Smooth muscle cell (in vitro differentiated cells): ENCODE results near the gene PRR7. TPM values are rescaled to one million over a fixed set of nuclear protein-coding genes. Genes with fewer than 3 reads are reported as not detected.

Experiments
- DNase-seq: peaks from one replicate; lab custom pipeline; 2025; ENCODE audit not compliant: unreplicated experiment; lab: John Stamatoyannopoulos, UW
- H2AFZ ChIP-seq: fragments of 200-600 bp; sonication (generic); 2 replicates; pipeline ENCODE4 v1.6.0; 2016; ENCODE audit warnings: antibody characterized with exemption, low read depth, mild to moderate bottlenecking
- H3F3A ChIP-seq: fragments of 200-600 bp; sonication (generic); 2 replicates; pipeline ENCODE4 v1.6.0; 2017; ENCODE audit warnings: antibody characterized with exemption, low read depth
- H3K27ac ChIP-seq: fragments of 200-600 bp; sonication (generic); 2 replicates; pipeline ENCODE4 v1.5.1; 2016; ENCODE audit warnings: low read depth, mild to moderate bottlenecking
- H3K27me3 ChIP-seq: fragments of 200-600 bp; sonication (generic); 2 replicates; pipeline ENCODE4 v1.6.1; 2016; ENCODE audit warnings: low read depth, mild to moderate bottlenecking
- H3K36me3 ChIP-seq: fragments of 200-600 bp; sonication (generic); 2 replicates; pipeline ENCODE4 v1.5.1; 2016; ENCODE audit warnings: low read depth
- H3K4me1 ChIP-seq: fragments of 200-600 bp; sonication (generic); 2 replicates; pipeline ENCODE4 v1.5.1; 2016; ENCODE audit warnings: low read depth
- H3K4me2 ChIP-seq: fragments of 200-600 bp; sonication (generic); 2 replicates; pipeline ENCODE4 v1.6.0; 2016; ENCODE audit warnings: mild to moderate bottlenecking
- H3K4me3 ChIP-seq: fragments of 200-600 bp; sonication (generic); 2 replicates; pipeline ENCODE4 v1.5.1; 2016; ENCODE audit warnings: mild to moderate bottlenecking
- H3K79me2 ChIP-seq: fragments of 200-600 bp; sonication (generic); 2 replicates; pipeline ENCODE4 v1.6.0; 2016; ENCODE audit warnings: low read depth, mild to moderate bottlenecking
- H3K9ac ChIP-seq: fragments of 200-600 bp; sonication (generic); 2 replicates; pipeline ENCODE4 v1.6.0; 2016; ENCODE audit warnings: low read depth
- H3K9me3 ChIP-seq: fragments of 200-600 bp; sonication (generic); replicated peaks from 2 replicates; pipeline ENCODE4 v1.5.1; 2016; ENCODE audit warnings: low read depth
- H4K20me1 ChIP-seq: fragments of 200-600 bp; sonication (generic); 2 replicates; pipeline ENCODE4 v1.6.0; 2016; ENCODE audit warnings: low read depth
- CTCF ChIP-seq: fragments of 200-600 bp; sonication (generic); IDR thresholded peaks from 2 replicates; pipeline ENCODE4 v1.5.1; 2017; ENCODE audit warnings: borderline replicate concordance, mild to moderate bottlenecking, antibody characterized with exemption; ENCODE audit not compliant: insufficient read depth, poor library complexity, severe bottlenecking
- WGBS: methylation state at CpG from one replicate; pipeline ENCODE4 v1.1.7; 2016; ENCODE audit warnings: low lambda C conversion rate; 5-methylcytosine and 5-hydroxymethylcytosine counted together
- polyA plus RNA-seq: library from polyadenylated mRNA; unstranded; fragments of >200 nt; fragmentation: Nextera tagmentation; extraction: Ambion mirVana; gene quantifications from 2 replicates; pipeline ENCODE4 v1.2.1, GENCODE V29; 2016
- total RNA-seq: library from RNA; depleted of rRNA; stranded (reverse); fragments of >200 nt; gene quantifications from 2 replicates; pipeline ENCODE4 v1.2.3, GENCODE V29; 2014

PRR7 gene
- total and polyA plus RNA-seq, 2 experiments from 2014 or later, result 6.5 to 31.9 TPM

GRCh38 chr5:177448244-177448950, 1.8 kb downstream of the PRR7 start:
- Histone ChIP-seq H2AFZ (no peak overlapping the region), H3K79me2 (no peaks in the 10 kb centered on the region), H3K4me3 (no peak overlapping the region)

GRCh38 chr5:177449140-177450061, 2.8 kb downstream of the PRR7 start:
- H2AFZ ChIP-seq, result no peak overlapping the region
- H3K27me3 ChIP-seq, result no peaks in the 10 kb centered on the region
- 93% methylated on average over 18 of the region's 18 CpGs for WGBS
- no peak for TF ChIP-seq CTCF
- no peak for DNase-seq
- H3K79me2 ChIP-seq, result no peaks in the 10 kb centered on the region
- peaks cover 9% of the 10 kb centered on the region for H3F3A ChIP-seq
- H3K4me1 ChIP-seq, result peaks cover 19% of the 10 kb centered on the region
- H3K4me3 ChIP-seq, result no peak overlapping the region
- no peaks in the 10 kb centered on the region for H3K9me3 ChIP-seq
- no peak overlapping the region for H3K27ac ChIP-seq
- no peaks in the 10 kb centered on the region for H3K36me3 ChIP-seq
- H3K9ac ChIP-seq, result no peak overlapping the region
- no peak overlapping the region for H3K4me2 ChIP-seq
- H4K20me1 ChIP-seq, result peaks cover 26% of the 10 kb centered on the region

More at GRCh38 chr5:177448244-177448950, 1.8 kb downstream of the PRR7 start:
- 91% methylated on average over 6 of the region's 6 CpGs for WGBS
- no peak for TF ChIP-seq CTCF
- Histone ChIP-seq H3K9me3 (no peaks in the 10 kb centered on the region), H3F3A (peaks cover 9% of the 10 kb centered on the region), H3K27me3 (no peaks in the 10 kb centered on the region), H3K36me3 (no peaks in the 10 kb centered on the region), H3K9ac (no peak overlapping the region), H4K20me1 (peaks cover 21% of the 10 kb centered on the region), H3K27ac (no peak overlapping the region), H3K4me2 (peak overlapping the region; percentile 97), H3K4me1 (peaks cover 13% of the 10 kb centered on the region)
- DNase-seq, result no peak

DNA sequence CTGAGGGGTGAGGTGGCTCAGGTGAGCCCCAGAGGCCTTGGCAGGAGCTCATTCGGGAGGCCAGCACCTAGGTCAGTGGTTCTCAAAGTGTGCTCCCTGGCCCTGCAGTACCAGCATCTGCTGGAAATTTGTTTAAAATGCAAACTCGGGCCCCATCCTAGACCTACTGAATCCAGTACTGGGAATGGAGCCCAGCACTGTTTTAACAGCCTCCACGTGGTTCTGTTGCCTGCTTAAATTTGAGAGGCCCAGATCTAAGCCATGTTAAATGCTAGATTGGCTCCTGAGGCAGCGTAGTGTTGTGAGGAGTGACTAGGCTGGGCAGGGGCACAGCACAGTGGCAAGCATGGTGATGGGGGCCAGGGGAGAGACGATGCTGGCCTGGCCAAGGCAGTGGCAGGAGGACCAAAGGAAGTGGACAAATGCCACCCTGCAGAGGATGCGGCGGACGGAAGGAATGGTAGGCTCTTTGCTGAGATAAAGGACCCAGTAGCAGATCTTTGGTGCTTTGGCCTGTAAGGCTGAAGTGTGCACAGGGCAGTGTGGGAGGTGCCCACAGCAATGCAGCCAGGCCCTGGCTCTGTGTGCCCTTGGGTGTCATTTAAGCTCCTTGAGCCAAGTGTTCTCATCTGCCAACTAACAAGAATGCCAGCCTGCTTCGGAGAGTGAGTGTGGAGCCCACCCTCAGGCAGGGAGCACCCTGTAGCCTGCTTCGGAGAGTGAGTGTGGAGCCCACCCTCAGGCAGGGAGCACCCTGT, 4.2 kb downstream of the PRR7 start:
- peaks cover 37% of the 10 kb centered on the region for H4K20me1 ChIP-seq
- H3F3A ChIP-seq, result peaks cover 12% of the 10 kb centered on the region
- H3K27ac ChIP-seq, result no peak overlapping the region
- H3K36me3 ChIP-seq, result no peaks in the 10 kb centered on the region
- no peak overlapping the region for H3K4me2 ChIP-seq
- H2AFZ ChIP-seq, result no peak overlapping the region
- peaks cover 17% of the 10 kb centered on the region for H3K4me1 ChIP-seq
- no peak for DNase-seq
- H3K9me3 ChIP-seq, result no peaks in the 10 kb centered on the region
- no peaks in the 10 kb centered on the region for H3K79me2 ChIP-seq
- no peak overlapping the region for H3K9ac ChIP-seq
- no peak overlapping the region for H3K4me3 ChIP-seq
- no peak for TF ChIP-seq CTCF
- 95% methylated on average over 10 of the region's 10 CpGs for WGBS
- H3K27me3 ChIP-seq, result no peaks in the 10 kb centered on the region
